Thoracic aorta (tissue), 2 donors: ENCODE data around the gene ACAN. TPM values are rescaled to one million over a fixed set of nuclear protein-coding genes. Genes with fewer than 3 reads are reported as not detected.
A peak's percentile ranks its signal among the peaks of the same experiment; 100 is the strongest.

Experiments used
- ATAC-seq: fragments of 150-250 bp; one replicate; pipeline ENCODE4 v1.8.0; 2017; ENCODE audit warnings: low read depth; ENCODE audit not compliant: insufficient number of reproducible peaks, low FRiP score
- DNase-seq: peaks from one replicate; pipeline ENCODE4 v3.0.0-alpha.2; 2020; ENCODE audit warnings: low spot score
- H3K27ac ChIP-seq, 2 donors: fragments of 200-600 bp; sonication (generic); 1 replicate in 1 of 2; 2 replicates in 1 of 2; pipeline ENCODE4 v1.5.1; 2016; ENCODE audit warnings: mild to moderate bottlenecking in 2 of 2, moderate library complexity in 2 of 2
- H3K27me3 ChIP-seq: fragments of 200-600 bp; sonication (generic); replicated peaks from 2 replicates; pipeline ENCODE4 v1.6.0; 2016; ENCODE audit warnings: mild to moderate bottlenecking; ENCODE audit not compliant: insufficient read depth
- H3K36me3 ChIP-seq: fragments of 200-600 bp; sonication (generic); one replicate; pipeline ENCODE4 v1.5.1; 2016
- H3K4me1 ChIP-seq, 2 donors: fragments of 200-600 bp; sonication (generic); 1 replicate in 1 of 2; 2 replicates in 1 of 2; pipeline versions ENCODE4 v1.5.1 to v1.6.0; 2016; ENCODE audit warnings: low read depth in 2 of 2, mild to moderate bottlenecking in 1 of 2; ENCODE audit not compliant: control insufficient read depth in 1 of 2
- H3K4me3 ChIP-seq: fragments of 200-600 bp; sonication (generic); 2 replicates; pipeline ENCODE4 v1.5.1; 2016; ENCODE audit warnings: mild to moderate bottlenecking
- H3K9me3 ChIP-seq: fragments of 200-600 bp; sonication (generic); 2 replicates; pipeline ENCODE4 v1.5.1; 2016
- total RNA-seq, 2 donors: library from RNA; depleted of rRNA; stranded (reverse); fragments of >200 nt; gene quantifications; one replicate each; pipeline versions ENCODE4 v1.1.0 to v1.2.3, GENCODE V29; 2016
- TF ChIP-seq, protein P1 (sequence below): fragments of 200-600 bp; sonication (generic); IDR thresholded peaks from one replicate; pipeline ENCODE4 v1.5.1; 2019; ENCODE audit warnings: antibody characterized with exemption

Gene ACAN
- total RNA-seq, 2 donors from 2014 or later: 23.2 to 147 TPM

DNA sequence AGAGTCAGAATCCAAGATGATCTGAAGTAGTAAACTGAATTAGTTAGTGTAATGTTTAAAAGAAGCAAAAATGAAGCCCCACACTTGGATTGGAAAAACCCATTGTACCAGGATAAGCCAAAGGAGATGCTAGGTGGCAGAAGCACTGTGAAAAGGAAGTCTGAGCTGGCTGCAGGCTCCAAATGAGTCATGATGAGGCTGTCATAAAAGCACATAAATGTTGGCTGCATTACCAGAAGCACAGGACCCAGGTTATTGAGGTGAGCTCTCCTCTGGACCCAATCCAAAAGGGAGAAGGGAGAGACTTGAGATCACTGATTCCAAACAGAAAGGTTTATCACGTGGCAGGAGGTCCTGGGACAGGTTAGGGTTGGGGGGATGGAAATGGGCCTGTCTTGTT lies 3.2 kb upstream of the ACAN start:
- TF ChIP-seq, protein P1, sequence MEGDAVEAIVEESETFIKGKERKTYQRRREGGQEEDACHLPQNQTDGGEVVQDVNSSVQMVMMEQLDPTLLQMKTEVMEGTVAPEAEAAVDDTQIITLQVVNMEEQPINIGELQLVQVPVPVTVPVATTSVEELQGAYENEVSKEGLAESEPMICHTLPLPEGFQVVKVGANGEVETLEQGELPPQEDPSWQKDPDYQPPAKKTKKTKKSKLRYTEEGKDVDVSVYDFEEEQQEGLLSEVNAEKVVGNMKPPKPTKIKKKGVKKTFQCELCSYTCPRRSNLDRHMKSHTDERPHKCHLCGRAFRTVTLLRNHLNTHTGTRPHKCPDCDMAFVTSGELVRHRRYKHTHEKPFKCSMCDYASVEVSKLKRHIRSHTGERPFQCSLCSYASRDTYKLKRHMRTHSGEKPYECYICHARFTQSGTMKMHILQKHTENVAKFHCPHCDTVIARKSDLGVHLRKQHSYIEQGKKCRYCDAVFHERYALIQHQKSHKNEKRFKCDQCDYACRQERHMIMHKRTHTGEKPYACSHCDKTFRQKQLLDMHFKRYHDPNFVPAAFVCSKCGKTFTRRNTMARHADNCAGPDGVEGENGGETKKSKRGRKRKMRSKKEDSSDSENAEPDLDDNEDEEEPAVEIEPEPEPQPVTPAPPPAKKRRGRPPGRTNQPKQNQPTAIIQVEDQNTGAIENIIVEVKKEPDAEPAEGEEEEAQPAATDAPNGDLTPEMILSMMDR: no peak
- Histone ChIP-seq H3K36me3 (no peaks in the 10 kb centered on the region), H3K9me3 (no peaks in the 10 kb centered on the region), H3K4me3 (no peak overlapping the region), H3K27me3 (no peaks in the 10 kb centered on the region), H3K4me1 (peaks cover 0 to 12% of the 10 kb centered on the region in 2 donors), H3K27ac (no peak overlapping the region)
- no peak for ATAC-seq
- DNase-seq: no peak

DNA sequence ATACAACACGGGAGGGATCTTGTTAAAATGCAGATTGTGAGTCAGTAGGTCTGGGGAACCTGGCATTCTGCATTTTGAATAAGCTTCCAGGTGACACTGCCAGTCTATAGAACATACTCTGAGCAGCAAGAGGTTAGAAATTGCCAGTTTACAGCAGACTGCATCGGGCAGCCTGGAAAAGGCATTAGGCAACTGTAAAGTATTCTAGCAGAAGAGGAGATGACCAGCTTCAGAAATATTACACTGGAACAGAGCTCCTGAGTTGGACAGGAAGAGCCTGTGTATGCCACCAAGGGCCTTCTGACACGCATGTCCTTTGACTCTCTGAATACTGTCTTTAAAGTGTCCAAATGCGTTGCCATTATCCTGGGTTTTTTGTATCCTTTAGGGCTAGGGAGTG lies 2.5 kb upstream of the ACAN start:
- TF ChIP-seq, protein P1: no peak
- H3K4me1 ChIP-seq: peaks cover 0 to 12% of the 10 kb centered on the region in 2 donors
- H3K27me3 ChIP-seq: no peaks in the 10 kb centered on the region
- DNase-seq (no peak), ATAC-seq (no peak)
- H3K9me3 ChIP-seq: no peaks in the 10 kb centered on the region
- H3K27ac ChIP-seq: no peak overlapping the region
- no peaks in the 10 kb centered on the region for H3K36me3 ChIP-seq
- H3K4me3 ChIP-seq: no peak overlapping the region

DNA sequence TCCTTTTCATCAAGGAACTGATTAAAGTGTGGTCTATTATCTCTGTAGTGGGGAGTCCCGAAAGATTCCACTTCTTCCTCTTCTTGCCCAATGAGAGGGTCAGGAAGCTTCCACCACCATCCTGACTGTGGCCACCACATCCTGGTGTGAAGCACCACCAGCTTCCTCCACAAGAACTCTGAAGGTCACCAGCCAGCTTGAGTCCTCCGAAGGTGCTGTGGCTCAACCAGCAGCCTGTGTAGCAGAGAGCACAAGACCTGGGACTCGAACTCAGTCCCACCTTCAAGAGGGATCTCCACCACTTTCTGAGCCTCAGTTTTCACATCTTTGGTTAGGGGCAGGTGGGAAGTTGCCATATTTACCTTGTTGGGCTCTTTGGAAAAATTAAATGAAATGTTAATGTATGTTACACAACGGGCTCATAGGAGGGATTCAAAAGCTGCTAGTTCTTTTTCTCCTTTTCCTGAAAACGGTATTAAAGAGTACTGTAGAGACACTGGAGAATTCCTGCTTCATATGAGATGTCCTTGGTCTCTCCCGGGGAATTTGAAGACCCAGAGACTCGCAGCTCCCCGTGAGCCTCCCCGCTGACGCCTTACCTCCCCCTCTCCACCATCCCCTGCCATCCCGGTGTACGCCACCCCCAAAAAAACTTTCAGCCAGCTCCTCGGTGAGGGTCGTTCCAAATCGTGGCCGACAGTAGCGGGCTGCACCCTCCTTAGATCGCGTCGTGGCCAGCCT lies 816 bp upstream of the ACAN start:
- H3K4me1 ChIP-seq: peaks cover 0 to 12% of the 10 kb centered on the region in 2 donors
- peak overlapping the region; percentile 30 to 46 for H3K27ac ChIP-seq
- no peaks in the 10 kb centered on the region for H3K27me3 ChIP-seq
- ATAC-seq (no peak), DNase-seq (no peak)
- no peaks in the 10 kb centered on the region for H3K9me3 ChIP-seq
- TF ChIP-seq, protein P1: no peak
- H3K4me3 ChIP-seq: peak overlapping the region; percentile 72
- H3K36me3 ChIP-seq: no peaks in the 10 kb centered on the region

DNA sequence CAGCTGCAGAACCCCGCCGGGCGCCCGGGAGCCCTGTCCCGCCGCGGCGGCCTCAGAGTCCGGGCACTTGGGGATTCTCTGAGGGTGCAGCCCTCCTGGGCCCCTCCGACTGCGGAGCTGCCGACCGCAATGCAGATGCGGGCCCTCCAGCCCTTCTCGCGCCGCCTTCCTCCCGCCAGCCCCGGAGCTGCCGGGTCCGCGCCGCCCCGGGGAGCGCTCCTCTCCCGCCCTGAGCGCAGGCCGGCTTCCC lies 320 bp upstream of the ACAN start:
- TF ChIP-seq, protein P1: no peak
- DNase-seq (no peak), ATAC-seq (no peak)
- Histone ChIP-seq H3K27ac (peak overlapping the region; percentile 30 to 46), H3K9me3 (no peaks in the 10 kb centered on the region), H3K4me3 (peak overlapping the region; percentile 72), H3K4me1 (peaks cover 0 to 12% of the 10 kb centered on the region in 2 donors), H3K36me3 (no peaks in the 10 kb centered on the region), H3K27me3 (no peaks in the 10 kb centered on the region)

DNA sequence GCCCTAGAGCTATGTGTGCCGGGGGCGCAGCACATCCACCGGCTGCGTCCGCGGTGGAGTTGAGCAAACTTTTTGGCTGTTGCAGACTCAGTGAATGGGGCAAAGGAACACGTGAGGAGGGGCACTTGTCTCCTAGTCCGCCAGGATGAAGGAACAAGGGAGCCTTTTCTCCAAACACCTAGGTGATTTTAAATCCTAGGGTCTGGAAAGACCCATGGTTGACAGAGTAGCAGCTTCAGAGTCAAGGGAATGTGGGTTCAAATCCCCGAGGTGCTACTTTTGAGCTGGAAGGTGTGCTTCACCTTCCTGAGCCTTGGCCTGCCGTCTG lies 648 bp downstream of the ACAN start:
- H3K27me3 ChIP-seq: no peaks in the 10 kb centered on the region
- ATAC-seq (no peak), DNase-seq (no peak)
- peak overlapping the region in 1 of 2 donors; percentile 59 for H3K27ac ChIP-seq
- peaks cover 0 to 12% of the 10 kb centered on the region in 2 donors for H3K4me1 ChIP-seq
- TF ChIP-seq, protein P1: no peak
- H3K9me3 ChIP-seq: no peaks in the 10 kb centered on the region
- peak overlapping the region; percentile 72 for H3K4me3 ChIP-seq
- H3K36me3 ChIP-seq: no peaks in the 10 kb centered on the region
